Measurements from ENCODE around the gene CITED1.
"Not testable (repeated sequence)": the region's sequence is repeated elsewhere in the genome, so short reads cannot be mapped to it uniquely, and the experiment has no call there.

CITED1 gene

GRCh38 chrX:72305286-72306084 lies at the start of gene CITED1:
Gene CITED1 (minus strand): TSS chrX:72305914. CDS start chrX:72302869, 3,045 bp downstream.
- DNase-seq = peak in 1 of 2 donors; percentile 14

GRCh38 chrX:72352786-72353185 lies 47.1 kb upstream of the CITED1 start:
- no peak for DNase-seq

GRCh38 chrX:72351606-72352334 lies 46.1 kb upstream of the CITED1 start:
- DNase-seq = no peak

GRCh38 chrX:72349190-72349589 lies 43.5 kb upstream of the CITED1 start:
- DNase-seq = no peak

- DNase-seq = no peak
Observed at GRCh38 chrX:72348247-72348979, 42.7 kb upstream of the CITED1 start.

- no peak for DNase-seq
Observed at GRCh38 chrX:72347366-72347765, 41.7 kb upstream of the CITED1 start.

- no peak for DNase-seq
Observed at GRCh38 chrX:72346302-72346949, 40.7 kb upstream of the CITED1 start.

- DNase-seq = no peak
Observed at GRCh38 chrX:72340626-72341025, 34.9 kb upstream of the CITED1 start.

- no peak for DNase-seq
Observed at GRCh38 chrX:72340041-72340440, 34.3 kb upstream of the CITED1 start.

- DNase-seq = no peak
Observed at GRCh38 chrX:72330131-72330530, 24.4 kb upstream of the CITED1 start.

GRCh38 chrX:72326605-72327300 lies 21.0 kb upstream of the CITED1 start:
- no peak for DNase-seq

- not testable (repeated sequence) for DNase-seq
Observed at GRCh38 chrX:72319651-72320050, 13.9 kb upstream of the CITED1 start.

GRCh38 chrX:72317139-72317538 lies 11.4 kb upstream of the CITED1 start:
- no peak for DNase-seq

- no peak for DNase-seq
Observed at GRCh38 chrX:72316408-72317110, 10.8 kb upstream of the CITED1 start.

GRCh38 chrX:72314881-72315280 lies 9.2 kb upstream of the CITED1 start:
- DNase-seq = no peak

GRCh38 chrX:72313707-72314641 lies 8.3 kb upstream of the CITED1 start:
- DNase-seq = no peak

GRCh38 chrX:72312311-72312940 lies 6.7 kb upstream of the CITED1 start:
- no peak for DNase-seq

- no peak for DNase-seq
Observed at GRCh38 chrX:72309297-72310071, 3.8 kb upstream of the CITED1 start.
